Fibroblast of villous mesenchyme (primary cell): ENCODE data around the gene SMPD2. TPM values are rescaled to one million over a fixed set of nuclear protein-coding genes. Genes with fewer than 3 reads are reported as not detected.

ENCODE experiments used
- DNase-seq: peaks from one replicate; pipeline ENCODE4 v3.0.0-alpha.2; 2010; ENCODE audit warnings: low read depth
- H3K4me3 ChIP-seq: 2 replicates; pipeline ENCODE4 v1.5.1; 2011; ENCODE audit warnings: low read depth, mild to moderate bottlenecking, low read length
- CTCF ChIP-seq: IDR thresholded peaks from 2 replicates; pipeline ENCODE4 v1.5.1; 2012; ENCODE audit warnings: low read depth, mild to moderate bottlenecking, low read length; ENCODE audit not compliant: insufficient read depth
- total RNA-seq: library from RNA; depleted of rRNA; stranded (reverse); fragments of >200 nt; gene quantifications from 2 replicates; pipeline ENCODE4 v1.2.3, GENCODE V29; 2012

SMPD2 gene
- total RNA-seq, 1 donor: 7.3 TPM

GRCh38 chr6:109411034-109411433 is 29.5 kb upstream of the SMPD2 start:
- no peak for TF ChIP-seq CTCF
- no peak overlapping the region for H3K4me3 ChIP-seq
- no peak for DNase-seq

- H3K4me3 ChIP-seq: no peak overlapping the region
- no peak for DNase-seq
Observed at GRCh38 chr6:109417646-109418045, 22.9 kb upstream of the SMPD2 start.

GRCh38 chr6:109420751-109421150 is 19.8 kb upstream of the SMPD2 start:
- DNase-seq: no peak
- no peak for TF ChIP-seq CTCF
- no peak overlapping the region for H3K4me3 ChIP-seq

More at GRCh38 chr6:109417646-109418045, 22.9 kb upstream of the SMPD2 start:
- no peak for TF ChIP-seq CTCF

- no peak for TF ChIP-seq CTCF
- no peak overlapping the region for H3K4me3 ChIP-seq
- no peak for DNase-seq
Observed at GRCh38 chr6:109421184-109421583, 19.3 kb upstream of the SMPD2 start.

- DNase-seq: peak; percentile 61
- H3K4me3 ChIP-seq: no peak overlapping the region
- no peak for TF ChIP-seq CTCF
Observed at GRCh38 chr6:109424946-109425345, 15.6 kb upstream of the SMPD2 start.

- no peak for TF ChIP-seq CTCF
- peak; percentile 87 for DNase-seq
- H3K4me3 ChIP-seq: peak overlapping the region; percentile 18
Observed at GRCh38 chr6:109428889-109429477, 11.5 kb upstream of the SMPD2 start.

GRCh38 chr6:109429496-109429895 is 11.0 kb upstream of the SMPD2 start:
- TF ChIP-seq CTCF: no peak
- no peak overlapping the region for H3K4me3 ChIP-seq
- no peak for DNase-seq
